ENCODE measurements around the gene HDAC11.

DNA sequence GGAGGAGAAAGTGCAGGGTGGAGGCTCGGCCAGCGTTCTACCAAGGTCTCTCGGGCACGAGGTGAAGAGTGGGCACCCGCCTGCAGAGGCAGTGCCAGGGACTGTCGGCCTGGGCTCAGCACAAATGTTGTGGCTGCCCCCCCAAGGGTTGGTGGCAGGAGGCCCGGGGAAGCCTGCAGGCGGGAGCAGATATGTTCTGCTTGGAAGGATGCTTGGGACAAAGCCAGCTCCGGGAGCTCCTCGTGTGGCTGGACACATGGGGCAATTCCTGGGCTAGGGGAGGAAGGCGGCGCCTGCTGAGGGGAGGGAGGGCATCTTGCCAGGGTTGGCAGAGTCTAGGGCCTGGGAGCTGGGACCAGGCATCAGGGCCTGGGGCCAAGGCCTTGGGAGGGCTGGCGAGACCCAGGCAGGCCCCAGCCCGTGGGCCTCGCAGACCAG, 38.4 kb downstream of the HDAC11 start:
- TF ChIP-seq, protein P1, sequence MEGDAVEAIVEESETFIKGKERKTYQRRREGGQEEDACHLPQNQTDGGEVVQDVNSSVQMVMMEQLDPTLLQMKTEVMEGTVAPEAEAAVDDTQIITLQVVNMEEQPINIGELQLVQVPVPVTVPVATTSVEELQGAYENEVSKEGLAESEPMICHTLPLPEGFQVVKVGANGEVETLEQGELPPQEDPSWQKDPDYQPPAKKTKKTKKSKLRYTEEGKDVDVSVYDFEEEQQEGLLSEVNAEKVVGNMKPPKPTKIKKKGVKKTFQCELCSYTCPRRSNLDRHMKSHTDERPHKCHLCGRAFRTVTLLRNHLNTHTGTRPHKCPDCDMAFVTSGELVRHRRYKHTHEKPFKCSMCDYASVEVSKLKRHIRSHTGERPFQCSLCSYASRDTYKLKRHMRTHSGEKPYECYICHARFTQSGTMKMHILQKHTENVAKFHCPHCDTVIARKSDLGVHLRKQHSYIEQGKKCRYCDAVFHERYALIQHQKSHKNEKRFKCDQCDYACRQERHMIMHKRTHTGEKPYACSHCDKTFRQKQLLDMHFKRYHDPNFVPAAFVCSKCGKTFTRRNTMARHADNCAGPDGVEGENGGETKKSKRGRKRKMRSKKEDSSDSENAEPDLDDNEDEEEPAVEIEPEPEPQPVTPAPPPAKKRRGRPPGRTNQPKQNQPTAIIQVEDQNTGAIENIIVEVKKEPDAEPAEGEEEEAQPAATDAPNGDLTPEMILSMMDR (conservative IDR thresholded peaks at IDR 0.05; ENCODE audit: low read length) = no peak
- no peak for TF ChIP-seq EZH2phosphoT487 (IDR thresholded peaks at IDR 0.05; ENCODE audit: borderline replicate concordance, low read depth, low read length)

All from OCI-LY7 (cell line).